Sigmoid colon (tissue), 7 donors: Measurements from ENCODE around the gene HOXB8. TPM values are rescaled to one million over a fixed set of nuclear protein-coding genes. Genes with fewer than 3 reads are reported as not detected.

Source experiments
- DNase-seq: peaks from one replicate; pipeline ENCODE4 v3.0.0-alpha.2; 2019
- H3K27ac ChIP-seq, 4 donors: fragments of 200-600 bp; sonication (generic); one replicate each; pipeline ENCODE4 v1.5.1; 2016 to 2019; ENCODE audit warnings: mild to moderate bottlenecking in 1 of 4
- H3K27me3 ChIP-seq, 3 donors: fragments of 200-600 bp; sonication (generic); one replicate each; pipeline ENCODE4 v1.5.1; 2019; ENCODE audit warnings: mild to moderate bottlenecking in 1 of 3
- H3K36me3 ChIP-seq, 4 donors: fragments of 200-600 bp; sonication (generic); one replicate each; pipeline ENCODE4 v1.5.1; 2016 to 2019
- H3K4me1 ChIP-seq, 4 donors: fragments of 200-600 bp; sonication (generic); one replicate each; pipeline ENCODE4 v1.5.1; 2017 to 2019
- H3K4me3 ChIP-seq, 4 donors: fragments of 200-600 bp; sonication (generic); one replicate each; pipeline ENCODE4 v1.5.1; 2017 to 2019; ENCODE audit warnings: mild to moderate bottlenecking in 2 of 4, moderate library complexity in 1 of 4
- H3K9me3 ChIP-seq, 4 donors: fragments of 200-600 bp in 3 of 4; sonication (generic) in 3 of 4; one replicate each; pipeline versions ENCODE4 v1.5.1 to v1.6.1; 2013 to 2019
- CTCF ChIP-seq, 4 experiments: fragments of 450-650 bp in 3 of 4; fragments of 200-600 bp in 1 of 4; IDR thresholded peaks; one replicate each; pipeline ENCODE4 v1.5.1; 2016 to 2019; ENCODE audit warnings: antibody characterized with exemption in 4 of 4, mild to moderate bottlenecking in 3 of 4, moderate library complexity in 2 of 4
- EP300 ChIP-seq, 4 donors: sonication (generic); formaldehyde crosslinking; IDR thresholded peaks; one replicate each; pipeline ENCODE4 v1.6.1; 2017; ENCODE audit warnings: antibody characterized with exemption in 4 of 4
- POLR2A ChIP-seq, 2 donors: fragments of 450-650 bp; IDR thresholded peaks; one replicate each; pipeline ENCODE4 v1.6.1; 2016; ENCODE audit warnings: antibody characterized with exemption in 2 of 2, mild to moderate bottlenecking in 2 of 2, moderate library complexity in 2 of 2
- POLR2AphosphoS5 ChIP-seq, 4 donors: sonication (generic); formaldehyde crosslinking; IDR thresholded peaks; one replicate each; pipeline ENCODE4 v1.6.1; 2017; ENCODE audit warnings: antibody characterized with exemption in 4 of 4
- WGBS, 2 donors: extraction: QIAGEN DNeasy Blood & Tissue Kit; methylation state at CpG; one replicate each; pipeline ENCODE4 v1.1.7; 2013; 5-methylcytosine and 5-hydroxymethylcytosine counted together
- intact Hi-C: fragments of 100-400 bp; cut with DNase I; formaldehyde crosslinking; loops from one replicate; pipeline ENCODE4 v1.15.1; 2023
- polyA plus RNA-seq, 3 donors: library from polyadenylated mRNA; stranded (reverse); fragments of 200-250 nt; gene quantifications; one replicate each; pipeline ENCODE4 v1.2.3, GENCODE V29; 2013
- total RNA-seq, 4 donors: library from RNA; depleted of rRNA; stranded (reverse); fragments of >200 nt; gene quantifications; one replicate each; pipeline ENCODE4 v1.1.0, GENCODE V29; 2016
- donor health status: healthy with polysubstance abuse.
- donor health status: Bipolar disorder and iron deficiency.
- donor health status: healthy.

The HOXB8 gene
- total and polyA plus RNA-seq, 7 donors: 0.68 to 3.4 (median 2.2) TPM; not detected in 3

GRCh38 chr17:48609033-48609432, 6.1 kb downstream of the HOXB8 start:
- peaks cover 26 to 56% (median 28%) of the 10 kb centered on the region in 3 donors for H3K27me3 ChIP-seq
- H3K36me3 ChIP-seq: peaks cover 0 to 34% (median 7%) of the 10 kb centered on the region in 4 donors
- no peak for TF ChIP-seq CTCF (IDR thresholded peaks at IDR 0.05)
- TF ChIP-seq POLR2AphosphoS5 (IDR thresholded peaks at IDR 0.05): no peak
- no peak for TF ChIP-seq EP300 (IDR thresholded peaks at IDR 0.05)
- no peak for TF ChIP-seq POLR2A (IDR thresholded peaks at IDR 0.05)
- intact Hi-C loops: no loop called here
- H3K4me3 ChIP-seq: no peak overlapping the region
- H3K9me3 ChIP-seq: no peaks in the 10 kb centered on the region
- H3K27ac ChIP-seq: no peak overlapping the region
- peaks cover 0 to 53% (median 38%) of the 10 kb centered on the region in 4 donors for H3K4me1 ChIP-seq
- DNase-seq: no peak

GRCh38 chr17:48608494-48608834, 6.6 kb downstream of the HOXB8 start:
- Histone ChIP-seq H3K27me3 (peaks cover 21 to 50% (median 23%) of the 10 kb centered on the region in 3 donors), H3K36me3 (peaks cover 0 to 34% (median 7%) of the 10 kb centered on the region in 4 donors), H3K4me3 (no peak overlapping the region), H3K9me3 (no peaks in the 10 kb centered on the region), H3K4me1 (peaks cover 0 to 47% (median 36%) of the 10 kb centered on the region in 4 donors), H3K27ac (no peak overlapping the region)
- intact Hi-C loops: no loop called here
- 100% methylated on average over 1 of the region's 1 CpG for WGBS, 2 donors
- no peak for DNase-seq
- TF ChIP-seq POLR2AphosphoS5 (IDR thresholded peaks at IDR 0.05) (no peak), CTCF (IDR thresholded peaks at IDR 0.05) (no peak), POLR2A (IDR thresholded peaks at IDR 0.05) (no peak), EP300 (IDR thresholded peaks at IDR 0.05) (no peak)

GRCh38 chr17:48606892-48607614, 8.0 kb downstream of the HOXB8 start:
- no peak overlapping the region for H3K27ac ChIP-seq
- H3K9me3 ChIP-seq: no peaks in the 10 kb centered on the region
- H3K36me3 ChIP-seq: peaks cover 0 to 34% (median 7%) of the 10 kb centered on the region in 4 donors
- H3K27me3 ChIP-seq: peaks cover 7 to 36% (median 10%) of the 10 kb centered on the region in 3 donors
- intact Hi-C loops: no loop called here
- peaks cover 0 to 47% (median 31%) of the 10 kb centered on the region in 4 donors for H3K4me1 ChIP-seq
- no peak overlapping the region for H3K4me3 ChIP-seq
- DNase-seq: no peak
- TF ChIP-seq CTCF (IDR thresholded peaks at IDR 0.05): no peak
- TF ChIP-seq EP300 (IDR thresholded peaks at IDR 0.05): no peak
- no peak for TF ChIP-seq POLR2A (IDR thresholded peaks at IDR 0.05)
- no peak for TF ChIP-seq POLR2AphosphoS5 (IDR thresholded peaks at IDR 0.05)
- 94 to 96% methylated on average over 9 of the region's 9 CpGs for WGBS, 2 donors

- Histone ChIP-seq H3K36me3 (peaks cover 0 to 34% (median 7%) of the 10 kb centered on the region in 4 donors), H3K9me3 (no peaks in the 10 kb centered on the region), H3K4me3 (no peak overlapping the region), H3K27ac (no peak overlapping the region), H3K4me1 (peaks cover 0 to 47% (median 31%) of the 10 kb centered on the region in 4 donors), H3K27me3 (peaks cover 0 to 28% (median 4%) of the 10 kb centered on the region in 3 donors)
- 90 to 94% methylated on average over 41 of the region's 41 CpGs for WGBS, 2 donors
- DNase-seq: no peak
- intact Hi-C loops: no loop called here
- TF ChIP-seq POLR2A (IDR thresholded peaks at IDR 0.05) (no peak), CTCF (IDR thresholded peaks at IDR 0.05) (no peak), EP300 (IDR thresholded peaks at IDR 0.05) (no peak), POLR2AphosphoS5 (IDR thresholded peaks at IDR 0.05) (no peak)
These were observed 8.9 kb downstream of the HOXB8 start for GRCh38 chr17:48605991-48606891.
